HEK293 (cell line): ENCODE measurements around the gene HIRA.
"Not testable (repeated sequence)": the region's sequence is repeated elsewhere in the genome, so short reads cannot be mapped to it uniquely, and the experiment has no call there.

Experiments
- CTCF ChIA-PET: fragments of 350-600 bp; formaldehyde crosslinking; extraction: SDS; loops from one replicate; lab custom pipeline; 2021; ENCODE audit warnings: antibody characterized with exemption; lab: Yijun Ruan, JAX
- POLR2A ChIA-PET: fragments of 300-600 bp; formaldehyde crosslinking; extraction: SDS; loops from one replicate; lab custom pipeline; 2020; ENCODE audit warnings: antibody characterized with exemption, inconsistent platforms; lab: Yijun Ruan, JAX
- H3K27ac ChIP-seq: fragments of 200-500 bp; sonication (Bioruptor generic); 2 replicates; pipeline ENCODE4 v1.5.1; 2014; ENCODE audit warnings: low read depth, low read length, control low read depth, inconsistent platforms; ENCODE audit errors: extremely low read depth
- H3K36me3 ChIP-seq, 2 experiments: fragments of 200-500 bp in 1 of 2; sonication (Bioruptor generic) in 1 of 2; 1 replicate in 1 of 2; 2 replicates in 1 of 2; pipeline ENCODE4 v1.5.1; 2014 to 2017; ENCODE audit warnings: inconsistent platforms in 2 of 2, low read length in 2 of 2; ENCODE audit not compliant: control insufficient read depth in 2 of 2, insufficient read depth in 1 of 2
- H3K4me1 ChIP-seq: fragments of 200-500 bp; sonication (Bioruptor generic); 2 replicates; pipeline ENCODE4 v1.5.1; 2014; ENCODE audit warnings: mild to moderate bottlenecking, low read length, inconsistent platforms; ENCODE audit not compliant: control insufficient read depth, insufficient read depth
- H3K4me3 ChIP-seq: 2 replicates; pipeline ENCODE4 v1.5.1; 2011; ENCODE audit warnings: low read depth, mild to moderate bottlenecking, control low read depth, low read length, moderate library complexity
- H3K9me3 ChIP-seq: fragments of 200-500 bp; sonication (Bioruptor generic); 2 replicates; pipeline ENCODE4 v1.5.1; 2014; ENCODE audit warnings: low read depth, low read length, inconsistent platforms; ENCODE audit not compliant: control insufficient read depth, insufficient read depth
- FEZF1 ChIP-seq: fragments of 450-650 bp; formaldehyde crosslinking; IDR thresholded peaks from 2 replicates; pipeline ENCODE4 v1.5.1; 2016; ENCODE audit warnings: missing biosample characterization, missing genetic modification characterization
- GLI4 ChIP-seq: fragments of 450-650 bp; formaldehyde crosslinking; IDR thresholded peaks from 2 replicates; pipeline ENCODE4 v1.5.1; 2016; ENCODE audit warnings: missing biosample characterization, missing genetic modification characterization
- KLF10 ChIP-seq: fragments of 450-650 bp; IDR thresholded peaks from 2 replicates; pipeline ENCODE4 v1.5.1; 2018; ENCODE audit warnings: missing biosample characterization, mild to moderate bottlenecking, missing genetic modification characterization
- MEIS1 ChIP-seq: sonication (generic); formaldehyde crosslinking; IDR thresholded peaks from 2 replicates; pipeline ENCODE4 v1.8.1; 2022; ENCODE audit warnings: missing genetic modification reagents, mild to moderate bottlenecking, borderline replicate concordance
- PRDM1 ChIP-seq: fragments of 450-650 bp; formaldehyde crosslinking; IDR thresholded peaks from 2 replicates; pipeline ENCODE4; 2016; ENCODE audit warnings: missing biosample characterization, missing genetic modification characterization
- REPIN1 ChIP-seq: fragments of 450-650 bp; formaldehyde crosslinking; IDR thresholded peaks from 2 replicates; pipeline ENCODE4 v1.5.1; 2017; ENCODE audit warnings: missing biosample characterization, missing genetic modification characterization, low read depth
- SP3 ChIP-seq: fragments of 450-650 bp; formaldehyde crosslinking; IDR thresholded peaks from 2 replicates; pipeline ENCODE4 v1.5.1; 2016; ENCODE audit warnings: missing biosample characterization, missing genetic modification characterization
- ZBTB20 ChIP-seq: fragments of 450-650 bp; formaldehyde crosslinking; IDR thresholded peaks from 2 replicates; pipeline ENCODE4 v1.5.1; 2016; ENCODE audit warnings: missing biosample characterization, missing genetic modification characterization
- ZBTB44 ChIP-seq: fragments of 450-650 bp; IDR thresholded peaks from 2 replicates; pipeline ENCODE4 v1.5.1; 2018; ENCODE audit warnings: missing biosample characterization, mild to moderate bottlenecking, missing genetic modification characterization
- ZBTB48 ChIP-seq: fragments of 450-650 bp; formaldehyde crosslinking; IDR thresholded peaks from 2 replicates; pipeline ENCODE4 v1.5.1; 2016; ENCODE audit warnings: missing biosample characterization, missing genetic modification characterization
- ZFP37 ChIP-seq: fragments of 450-650 bp; formaldehyde crosslinking; IDR thresholded peaks from 2 replicates; pipeline ENCODE4 v1.5.1; 2016; ENCODE audit warnings: missing biosample characterization, missing genetic modification characterization
- ZNF10 ChIP-seq: fragments of 450-650 bp; formaldehyde crosslinking; IDR thresholded peaks from 2 replicates; pipeline ENCODE4 v1.5.1; 2017; ENCODE audit warnings: missing biosample characterization, missing genetic modification characterization
- ZNF132 ChIP-seq: fragments of 450-650 bp; formaldehyde crosslinking; IDR thresholded peaks from 2 replicates; pipeline ENCODE4 v1.5.1; 2017; ENCODE audit warnings: missing biosample characterization, missing genetic modification characterization, borderline replicate concordance
- ZNF2 ChIP-seq: fragments of 450-650 bp; formaldehyde crosslinking; IDR thresholded peaks from 2 replicates; pipeline ENCODE4 v1.5.1; 2016; ENCODE audit warnings: missing biosample characterization, missing genetic modification characterization
- ZNF214 ChIP-seq: fragments of 450-650 bp; formaldehyde crosslinking; IDR thresholded peaks from 2 replicates; pipeline ENCODE4 v1.5.1; 2017; ENCODE audit warnings: missing biosample characterization, mild to moderate bottlenecking, missing genetic modification characterization, borderline replicate concordance
- ZNF266 ChIP-seq: fragments of 450-650 bp; formaldehyde crosslinking; IDR thresholded peaks from 2 replicates; pipeline ENCODE4 v1.5.1; 2016; ENCODE audit warnings: missing biosample characterization, missing genetic modification characterization, low read depth
- ZNF280C ChIP-seq: fragments of 450-650 bp; formaldehyde crosslinking; IDR thresholded peaks from 2 replicates; pipeline ENCODE4 v1.5.1; 2016; ENCODE audit warnings: missing biosample characterization, missing genetic modification characterization
- ZNF362 ChIP-seq: fragments of 450-650 bp; formaldehyde crosslinking; IDR thresholded peaks from 2 replicates; pipeline ENCODE4 v1.5.1; 2016; ENCODE audit warnings: missing biosample characterization, missing genetic modification characterization
- ZNF423 ChIP-seq: fragments of 450-650 bp; formaldehyde crosslinking; IDR thresholded peaks from 2 replicates; pipeline ENCODE4 v1.5.1; 2016; ENCODE audit warnings: missing biosample characterization, missing genetic modification characterization
- ZNF654 ChIP-seq: fragments of 450-650 bp; formaldehyde crosslinking; IDR thresholded peaks from 2 replicates; pipeline ENCODE4 v1.5.1; 2016; ENCODE audit warnings: low read depth, missing biosample characterization, missing genetic modification characterization
- ZNF660 ChIP-seq: fragments of 450-650 bp; IDR thresholded peaks from 2 replicates; pipeline ENCODE4 v1.5.1; 2018; ENCODE audit warnings: missing biosample characterization, mild to moderate bottlenecking, missing genetic modification characterization
- ZNF777 ChIP-seq: fragments of 450-650 bp; formaldehyde crosslinking; IDR thresholded peaks from 2 replicates; pipeline ENCODE4 v1.5.1; 2017; ENCODE audit warnings: missing biosample characterization, missing genetic modification characterization, borderline replicate concordance
- ZNF785 ChIP-seq: fragments of 450-650 bp; formaldehyde crosslinking; IDR thresholded peaks from 2 replicates; pipeline ENCODE4 v1.5.1; 2016; ENCODE audit warnings: missing biosample characterization, missing genetic modification characterization
- TF ChIP-seq, protein P1 (sequence below): fragments of 450-650 bp; IDR thresholded peaks from 2 replicates; pipeline ENCODE4 v1.5.1; 2018; ENCODE audit warnings: missing biosample characterization, missing genetic modification characterization

The HIRA gene

DNA sequence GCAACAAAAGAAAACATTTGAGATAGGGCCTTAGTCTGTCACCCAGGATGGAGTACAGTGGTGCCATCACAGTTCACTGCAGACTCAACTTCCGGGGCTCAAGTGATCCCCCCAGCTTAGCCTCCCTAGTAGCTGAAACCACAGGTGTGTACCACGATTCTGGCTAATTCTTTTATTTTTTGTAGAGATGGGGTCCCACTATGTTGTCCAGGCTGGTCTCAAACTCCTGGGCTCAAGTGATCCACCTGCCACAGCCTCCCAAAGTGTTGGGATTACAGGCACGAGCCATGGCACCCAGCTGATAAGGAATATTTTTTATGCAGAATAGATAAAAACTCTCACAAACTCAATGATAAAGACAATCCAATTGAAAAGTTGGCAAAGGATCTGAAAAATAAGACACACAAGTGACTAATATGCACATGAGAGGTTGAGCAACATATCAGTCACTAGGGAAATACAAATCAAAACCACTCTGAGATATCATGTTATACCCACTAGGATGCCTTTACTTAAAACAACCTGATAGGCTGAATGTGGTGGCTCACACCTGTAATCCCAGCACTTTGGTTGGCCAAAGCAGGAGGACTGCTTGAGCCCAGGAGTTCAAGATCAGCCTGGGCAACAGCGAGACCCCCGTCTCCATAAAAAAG lies 106.1 kb downstream of the HIRA start (continued):
- TF ChIP-seq ZNF214 (tag by site-specific recombination) (no peak), ZNF660 (no peak), ZNF132 (tag by site-specific recombination) (no peak), ZNF362 (tag by site-specific recombination) (no peak), ZNF423 (tag by site-specific recombination) (no peak), REPIN1 (tag by site-specific recombination) (no peak), SP3 (tag by site-specific recombination) (no peak), ZFP37 (tag by site-specific recombination) (no peak), ZNF2 (no peak), FEZF1 (tag by site-specific recombination) (no peak), ZNF785 (tag by site-specific recombination) (no peak), ZBTB44 (tag by site-specific recombination) (no peak), ZBTB20 (tag by site-specific recombination) (no peak), ZNF654 (tag by site-specific recombination) (no peak)
- TF ChIP-seq, protein P1, sequence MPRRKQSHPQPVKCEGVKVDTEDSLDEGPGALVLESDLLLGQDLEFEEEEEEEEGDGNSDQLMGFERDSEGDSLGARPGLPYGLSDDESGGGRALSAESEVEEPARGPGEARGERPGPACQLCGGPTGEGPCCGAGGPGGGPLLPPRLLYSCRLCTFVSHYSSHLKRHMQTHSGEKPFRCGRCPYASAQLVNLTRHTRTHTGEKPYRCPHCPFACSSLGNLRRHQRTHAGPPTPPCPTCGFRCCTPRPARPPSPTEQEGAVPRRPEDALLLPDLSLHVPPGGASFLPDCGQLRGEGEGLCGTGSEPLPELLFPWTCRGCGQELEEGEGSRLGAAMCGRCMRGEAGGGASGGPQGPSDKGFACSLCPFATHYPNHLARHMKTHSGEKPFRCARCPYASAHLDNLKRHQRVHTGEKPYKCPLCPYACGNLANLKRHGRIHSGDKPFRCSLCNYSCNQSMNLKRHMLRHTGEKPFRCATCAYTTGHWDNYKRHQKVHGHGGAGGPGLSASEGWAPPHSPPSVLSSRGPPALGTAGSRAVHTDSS (tag by site-specific recombination) = no peak
- TF ChIP-seq, all 188 proteins: peak for 0

- POLR2A ChIA-PET, H3K27ac ChIP-seq, H3K9me3 ChIP-seq, H3K36me3 ChIP-seq, H3K4me1 ChIP-seq, H3K4me3 ChIP-seq: not testable (repeated sequence)
- CTCF ChIA-PET = interaction anchor here (0.5 to 0.7 kb wide), 2 partner anchors 318 to 510 kb away, joined by 3 to 4 read pairs; no protein-coding TSS in a partner anchor
Observed at GRCh38 chr22:19323420-19323819, 108.1 kb downstream of the HIRA start.

DNA sequence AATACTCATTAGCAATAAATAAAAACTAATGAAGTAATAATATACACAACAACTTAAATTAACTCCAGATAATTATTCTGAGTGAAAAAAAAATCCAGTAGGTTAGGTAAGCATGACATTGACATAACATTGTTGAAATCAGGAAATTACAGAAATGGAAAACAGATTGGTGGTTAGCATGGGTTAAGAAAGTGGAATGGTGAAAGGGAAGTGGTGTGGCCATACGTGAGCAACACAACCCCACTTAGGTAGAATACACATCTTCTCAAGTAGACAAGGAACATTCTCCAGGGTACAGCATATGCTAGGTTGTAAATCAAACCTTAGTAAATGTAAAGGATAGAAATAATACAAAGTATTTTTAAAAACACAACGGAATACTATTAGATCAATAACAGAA lies 109.8 kb downstream of the HIRA start:
- no peaks in the 10 kb centered on the region for H3K4me1 ChIP-seq
- CTCF ChIA-PET = interaction anchor here (1.2 kb wide), 1 partner anchor 21 kb away, joined by 3 read pairs; no protein-coding TSS in a partner anchor
- no peak for TF ChIP-seq MEIS1 (CRISPR knock-in tag)
- TF ChIP-seq ZNF10 (tag by site-specific recombination) = no peak
- no peak for TF ChIP-seq PRDM1 (tag by site-specific recombination)
- TF ChIP-seq ZNF777 (tag by site-specific recombination) = no peak
- no peak for TF ChIP-seq GLI4
- TF ChIP-seq KLF10 = no peak
- no peak for TF ChIP-seq ZNF660
- no peak for TF ChIP-seq ZNF266 (tag by site-specific recombination)
- TF ChIP-seq ZBTB48 (tag by site-specific recombination) = no peak
- no peak for TF ChIP-seq ZNF280C (tag by site-specific recombination)
- POLR2A ChIA-PET = no interaction called here
- H3K9me3 ChIP-seq = no peaks in the 10 kb centered on the region
- no peak overlapping the region for H3K4me3 ChIP-seq
- H3K27ac ChIP-seq = no peak overlapping the region
- H3K36me3 ChIP-seq = no peaks in the 10 kb centered on the region

GRCh38 chr22:19320136-19320535 lies 111.4 kb downstream of the HIRA start:
- CTCF ChIA-PET, H3K27ac ChIP-seq, POLR2A ChIA-PET, H3K36me3 ChIP-seq, H3K9me3 ChIP-seq, H3K4me3 ChIP-seq, H3K4me1 ChIP-seq: not testable (repeated sequence)
